ENCODE measurements around the gene SAPCD2.

SAPCD2 gene

DNA sequence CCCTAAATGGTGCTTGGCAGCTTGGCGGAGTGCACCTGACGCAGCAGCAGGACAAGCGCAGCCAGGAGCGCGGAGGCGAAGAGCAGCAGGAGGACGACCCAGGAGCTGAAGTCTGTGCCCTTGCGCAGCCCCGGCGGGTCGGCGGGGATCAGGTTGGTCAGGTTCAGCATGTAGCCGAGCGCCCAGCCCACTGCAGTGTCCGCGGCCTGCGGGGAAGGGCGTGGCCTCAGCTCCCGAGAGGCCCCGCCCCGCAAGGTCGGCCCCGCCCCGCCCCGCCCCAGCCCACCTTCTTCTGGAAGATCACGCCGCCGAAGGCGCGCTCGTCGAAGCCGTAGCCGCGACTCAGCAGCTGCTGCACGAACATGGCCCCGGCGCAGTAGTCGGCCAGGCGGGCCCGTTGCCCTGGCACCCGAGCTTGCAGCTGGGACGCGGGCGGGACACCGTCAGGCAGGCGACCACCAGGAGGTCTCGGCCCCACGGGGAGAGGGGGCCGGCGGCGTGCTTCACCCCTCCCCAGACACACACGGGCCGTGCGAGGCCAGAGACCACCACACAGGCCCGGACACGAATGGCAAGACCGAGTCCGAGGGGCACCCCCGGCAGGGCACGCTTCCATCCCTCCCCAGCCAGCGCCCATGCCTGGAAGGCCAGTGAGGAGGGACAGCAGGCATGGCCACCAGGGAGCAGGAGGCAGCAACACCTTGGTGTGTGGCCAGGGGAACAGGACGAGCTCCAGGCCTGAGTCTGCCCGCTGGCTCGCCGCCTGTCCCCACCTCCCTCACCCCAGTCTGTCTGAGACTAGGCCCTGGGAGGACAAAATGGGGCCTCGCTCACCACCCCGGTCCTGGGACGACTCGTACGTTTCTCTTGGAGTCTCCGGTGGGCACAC, 21.5 kb downstream of the SAPCD2 start:
- H3K4ac ChIP-seq (ENCODE audit: low read depth, low read length), result no peak overlapping the region
- H3K4me3 ChIP-seq (ENCODE audit: low read length), result no peak overlapping the region
- H3K4me1 ChIP-seq (ENCODE audit: control insufficient read depth, low read depth, low read length), result no peaks in the 10 kb centered on the region
- H3K9ac ChIP-seq (ENCODE audit: low read length), result no peak overlapping the region
- no peak for DNase-seq
- no peak overlapping the region for H3K18ac ChIP-seq (ENCODE audit: low read length)
- no CpG with 5 or more reads among the region's 72 CpGs for WGBS (ENCODE audit: extremely low coverage, insufficient coverage, low lambda C conversion rate)
- no peak overlapping the region for H3K23ac ChIP-seq (ENCODE audit: low read length)
- H3K27ac ChIP-seq (ENCODE audit: low read depth, low read length), result no peak overlapping the region
- H2BK120ac ChIP-seq (ENCODE audit: low read depth, low read length), result no peak overlapping the region
- no peak overlapping the region for H2BK5ac ChIP-seq (ENCODE audit: low read length)
- H3K56ac ChIP-seq (ENCODE audit: low read length), result no peak overlapping the region
- no peaks in the 10 kb centered on the region for H3K79me1 ChIP-seq (ENCODE audit: low read length)
- no peaks in the 10 kb centered on the region for H3K79me2 ChIP-seq (ENCODE audit: control insufficient read depth, insufficient read depth, low read length)
- H3K4me2 ChIP-seq (ENCODE audit: low read length), result no peak overlapping the region
- H3K36me3 ChIP-seq (ENCODE audit: control insufficient read depth, insufficient read depth, low read length), result no peaks in the 10 kb centered on the region
- no peak overlapping the region for H4K8ac ChIP-seq (ENCODE audit: low read depth, low read length)
- H2AK5ac ChIP-seq (ENCODE audit: low read length), result no peak overlapping the region
- peaks cover 15% of the 10 kb centered on the region for H3K27me3 ChIP-seq (ENCODE audit: insufficient read depth, low read length, poor library complexity)
- H4K5ac ChIP-seq (ENCODE audit: low read length), result no peak overlapping the region
- H2BK15ac ChIP-seq (replicated peaks; ENCODE audit: low read depth), result no peak overlapping the region

- Histone ChIP-seq H3K27ac (ENCODE audit: low read depth, low read length) (no peak within 1 kb of the TSS), H3K36me3 (ENCODE audit: control insufficient read depth, insufficient read depth, low read length) (no peaks in the 10 kb centered on the region), H2BK5ac (ENCODE audit: low read length) (no peak within 1 kb of the TSS), H3K9ac (ENCODE audit: low read length) (peak within 1 kb of the TSS; percentile 54), H3K79me1 (ENCODE audit: low read length) (no peaks in the 10 kb centered on the region), H3K18ac (ENCODE audit: low read length) (no peak within 1 kb of the TSS), H2BK15ac (replicated peaks; ENCODE audit: low read depth) (no peak within 1 kb of the TSS), H2AK5ac (ENCODE audit: low read length) (no peak within 1 kb of the TSS), H3K79me2 (ENCODE audit: control insufficient read depth, insufficient read depth, low read length) (no peaks in the 10 kb centered on the region), H4K8ac (ENCODE audit: low read depth, low read length) (no peak within 1 kb of the TSS), H3K4ac (ENCODE audit: low read depth, low read length) (no peak within 1 kb of the TSS), H3K27me3 (ENCODE audit: insufficient read depth, low read length, poor library complexity) (peaks cover 7% of the 10 kb centered on the region), H3K4me2 (ENCODE audit: low read length) (peak within 1 kb of the TSS; percentile 92), H2BK120ac (ENCODE audit: low read depth, low read length) (no peak within 1 kb of the TSS), H4K5ac (ENCODE audit: low read length) (no peak within 1 kb of the TSS), H3K23ac (ENCODE audit: low read length) (no peak within 1 kb of the TSS), H3K4me1 (ENCODE audit: control insufficient read depth, low read depth, low read length) (no peaks in the 10 kb centered on the region), H3K56ac (ENCODE audit: low read length) (peak within 1 kb of the TSS; percentile 73), H3K4me3 (ENCODE audit: low read length) (no peak within 1 kb of the TSS)
- no CpG with 5 or more reads among the region's 57 CpGs for WGBS (ENCODE audit: extremely low coverage, insufficient coverage, low lambda C conversion rate)
- DNase-seq, result peak; percentile 90
These were observed 24.1 kb downstream of the SAPCD2 start, which contains the start of gene NPDC1 for GRCh38 chr9:137046088-137046787. Gene NPDC1, minus strand, starts transcription at chr9:137046177. Its CDS starts 188 bp downstream, at chr9:137045989.

GRCh38 chr9:137045294-137046087, 24.9 kb downstream of the SAPCD2 start:
- no peak overlapping the region for H3K23ac ChIP-seq (ENCODE audit: low read length)
- DNase-seq, result no peak
- no CpG with 5 or more reads among the region's 96 CpGs for WGBS (ENCODE audit: extremely low coverage, insufficient coverage, low lambda C conversion rate)

GRCh38 chr9:137044502-137045177, 25.7 kb downstream of the SAPCD2 start:
- Histone ChIP-seq H3K36me3 (ENCODE audit: control insufficient read depth, insufficient read depth, low read length) (no peaks in the 10 kb centered on the region), H2BK5ac (ENCODE audit: low read length) (no peak overlapping the region), H3K18ac (ENCODE audit: low read length) (no peak overlapping the region), H3K4me2 (ENCODE audit: low read length) (no peak overlapping the region), H2BK15ac (replicated peaks; ENCODE audit: low read depth) (no peak overlapping the region), H2BK120ac (ENCODE audit: low read depth, low read length) (no peak overlapping the region), H3K27ac (ENCODE audit: low read depth, low read length) (no peak overlapping the region), H4K8ac (ENCODE audit: low read depth, low read length) (no peak overlapping the region), H3K4me1 (ENCODE audit: control insufficient read depth, low read depth, low read length) (no peaks in the 10 kb centered on the region), H3K9ac (ENCODE audit: low read length) (no peak overlapping the region), H3K4ac (ENCODE audit: low read depth, low read length) (no peak overlapping the region), H3K56ac (ENCODE audit: low read length) (no peak overlapping the region), H3K27me3 (ENCODE audit: insufficient read depth, low read length, poor library complexity) (peaks cover 7% of the 10 kb centered on the region), H3K4me3 (ENCODE audit: low read length) (no peak overlapping the region), H3K79me2 (ENCODE audit: control insufficient read depth, insufficient read depth, low read length) (no peaks in the 10 kb centered on the region), H2AK5ac (ENCODE audit: low read length) (no peak overlapping the region), H3K79me1 (ENCODE audit: low read length) (no peaks in the 10 kb centered on the region), H4K5ac (ENCODE audit: low read length) (no peak overlapping the region), H3K23ac (ENCODE audit: low read length) (no peak overlapping the region)
- no peak for DNase-seq
- no CpG with 5 or more reads among the region's 18 CpGs for WGBS (ENCODE audit: extremely low coverage, insufficient coverage, low lambda C conversion rate)

More at GRCh38 chr9:137045294-137046087, 24.9 kb downstream of the SAPCD2 start:
- H3K4me3 ChIP-seq (ENCODE audit: low read length), result no peak overlapping the region
- H2BK120ac ChIP-seq (ENCODE audit: low read depth, low read length), result no peak overlapping the region
- H2BK5ac ChIP-seq (ENCODE audit: low read length), result no peak overlapping the region
- no peak overlapping the region for H4K8ac ChIP-seq (ENCODE audit: low read depth, low read length)
- H3K27ac ChIP-seq (ENCODE audit: low read depth, low read length), result no peak overlapping the region
- H3K27me3 ChIP-seq (ENCODE audit: insufficient read depth, low read length, poor library complexity), result peaks cover 7% of the 10 kb centered on the region
- H3K4ac ChIP-seq (ENCODE audit: low read depth, low read length), result no peak overlapping the region
- H3K4me2 ChIP-seq (ENCODE audit: low read length), result peak overlapping the region; percentile 92
- no peak overlapping the region for H3K18ac ChIP-seq (ENCODE audit: low read length)
- no peak overlapping the region for H2BK15ac ChIP-seq (replicated peaks; ENCODE audit: low read depth)
- no peak overlapping the region for H4K5ac ChIP-seq (ENCODE audit: low read length)
- no peaks in the 10 kb centered on the region for H3K79me1 ChIP-seq (ENCODE audit: low read length)
- no peak overlapping the region for H2AK5ac ChIP-seq (ENCODE audit: low read length)
- peak overlapping the region; percentile 8 for H3K9ac ChIP-seq (ENCODE audit: low read length)
- no peaks in the 10 kb centered on the region for H3K4me1 ChIP-seq (ENCODE audit: control insufficient read depth, low read depth, low read length)
- no peaks in the 10 kb centered on the region for H3K36me3 ChIP-seq (ENCODE audit: control insufficient read depth, insufficient read depth, low read length)
- peak overlapping the region; percentile 70 for H3K56ac ChIP-seq (ENCODE audit: low read length)
- H3K79me2 ChIP-seq (ENCODE audit: control insufficient read depth, insufficient read depth, low read length), result no peaks in the 10 kb centered on the region

DNA sequence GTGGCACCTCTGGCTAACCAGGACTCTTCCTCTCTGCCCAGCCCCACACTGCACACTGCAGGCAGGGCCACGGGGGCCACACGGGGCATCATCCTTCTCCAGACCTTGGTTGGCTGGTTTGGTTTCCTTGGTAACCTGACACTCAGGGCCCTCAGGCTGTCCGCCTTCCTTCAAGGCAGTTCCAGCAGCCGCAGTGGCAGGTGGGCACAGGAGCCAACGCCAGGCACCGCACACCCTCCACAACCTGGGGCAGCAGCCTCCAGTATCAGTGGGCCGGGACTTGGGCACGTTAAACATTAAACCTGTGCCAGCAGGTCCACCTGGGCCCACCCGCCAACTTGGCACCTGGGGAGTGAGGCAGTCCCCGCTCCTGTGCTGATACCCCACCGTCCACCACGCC, 26.3 kb downstream of the SAPCD2 start:
- no peak overlapping the region for H3K27ac ChIP-seq (ENCODE audit: low read depth, low read length)
- peaks cover 7% of the 10 kb centered on the region for H3K27me3 ChIP-seq (ENCODE audit: insufficient read depth, low read length, poor library complexity)
- H3K4ac ChIP-seq (ENCODE audit: low read depth, low read length), result no peak overlapping the region
- no peak overlapping the region for H2AK5ac ChIP-seq (ENCODE audit: low read length)
- no peak overlapping the region for H2BK120ac ChIP-seq (ENCODE audit: low read depth, low read length)
- H3K56ac ChIP-seq (ENCODE audit: low read length), result no peak overlapping the region
- no peak overlapping the region for H3K18ac ChIP-seq (ENCODE audit: low read length)
- H4K8ac ChIP-seq (ENCODE audit: low read depth, low read length), result no peak overlapping the region
- no peak overlapping the region for H2BK5ac ChIP-seq (ENCODE audit: low read length)
- no peak overlapping the region for H3K4me2 ChIP-seq (ENCODE audit: low read length)
- H4K5ac ChIP-seq (ENCODE audit: low read length), result no peak overlapping the region
- H3K79me1 ChIP-seq (ENCODE audit: low read length), result no peaks in the 10 kb centered on the region
- WGBS (ENCODE audit: extremely low coverage, insufficient coverage, low lambda C conversion rate), result no CpG with 5 or more reads among the region's 12 CpGs
- H3K23ac ChIP-seq (ENCODE audit: low read length), result no peak overlapping the region
- no peak for DNase-seq
- no peaks in the 10 kb centered on the region for H3K36me3 ChIP-seq (ENCODE audit: control insufficient read depth, insufficient read depth, low read length)
- H3K4me3 ChIP-seq (ENCODE audit: low read length), result no peak overlapping the region
- no peak overlapping the region for H3K9ac ChIP-seq (ENCODE audit: low read length)
- no peaks in the 10 kb centered on the region for H3K79me2 ChIP-seq (ENCODE audit: control insufficient read depth, insufficient read depth, low read length)
- H2BK15ac ChIP-seq (replicated peaks; ENCODE audit: low read depth), result no peak overlapping the region
- no peaks in the 10 kb centered on the region for H3K4me1 ChIP-seq (ENCODE audit: control insufficient read depth, low read depth, low read length)

All from mesendoderm (in vitro differentiated cells).